HCEC 1CT (cell line): ENCODE data around the gene DST.
"Not testable (repeated sequence)": the region's sequence is repeated elsewhere in the genome, so short reads cannot be mapped to it uniquely, and the experiment has no call there.

Experiments
- DNase-seq: peaks from one replicate; pipeline ENCODE4 v3.0.0-alpha.2; 2017

Gene DST

GRCh38 chr6:56661338-56661737 is 18.6 kb upstream of the DST start:
- not testable (repeated sequence) for DNase-seq

DNA sequence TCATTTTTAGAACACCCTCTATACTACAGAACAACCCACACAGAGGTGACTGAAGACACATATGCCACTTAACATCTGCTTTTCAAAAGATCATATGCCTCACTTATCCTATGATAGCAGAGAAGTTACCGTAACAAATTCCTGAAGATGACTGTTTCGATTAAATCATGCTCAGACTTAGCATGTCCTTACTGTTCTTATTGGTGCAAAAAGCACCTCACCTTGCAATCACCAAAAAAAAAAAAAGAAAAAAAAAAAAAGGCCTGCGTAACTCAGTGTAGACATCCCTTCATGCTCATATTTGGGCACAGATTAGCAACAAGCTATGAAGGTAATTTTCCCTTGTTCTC is 17.7 kb upstream of the DST start:
- DNase-seq: no peak

GRCh38 chr6:56659721-56660380 is 17.2 kb upstream of the DST start:
- DNase-seq: no peak

GRCh38 chr6:56658326-56658725 is 15.6 kb upstream of the DST start:
- no peak for DNase-seq

- no peak for DNase-seq
Observed at GRCh38 chr6:56657354-56657753, 14.7 kb upstream of the DST start.

GRCh38 chr6:56656466-56656865 is 13.8 kb upstream of the DST start:
- no peak for DNase-seq

DNA sequence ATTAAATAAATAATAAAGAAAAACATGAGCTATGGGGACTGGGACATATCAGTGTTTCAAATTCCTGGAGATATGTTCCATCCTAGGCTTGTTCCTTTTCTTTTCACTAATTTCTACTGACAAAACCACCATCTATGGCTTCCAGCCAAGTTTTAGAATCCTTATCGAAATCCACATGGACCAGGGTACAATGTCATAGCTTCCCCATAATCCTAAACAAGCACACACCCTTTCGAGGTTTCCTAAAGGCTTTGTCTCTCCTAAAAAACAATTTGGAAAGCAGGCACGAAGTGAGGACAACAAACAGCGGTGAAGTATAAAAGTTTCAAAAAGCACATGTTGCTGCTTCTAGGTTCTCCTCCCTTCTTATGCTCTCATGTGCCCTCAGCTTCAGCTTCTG is 13.3 kb upstream of the DST start:
- DNase-seq: no peak

- no peak for DNase-seq
Observed at GRCh38 chr6:56655249-56655648, 12.6 kb upstream of the DST start.

DNA sequence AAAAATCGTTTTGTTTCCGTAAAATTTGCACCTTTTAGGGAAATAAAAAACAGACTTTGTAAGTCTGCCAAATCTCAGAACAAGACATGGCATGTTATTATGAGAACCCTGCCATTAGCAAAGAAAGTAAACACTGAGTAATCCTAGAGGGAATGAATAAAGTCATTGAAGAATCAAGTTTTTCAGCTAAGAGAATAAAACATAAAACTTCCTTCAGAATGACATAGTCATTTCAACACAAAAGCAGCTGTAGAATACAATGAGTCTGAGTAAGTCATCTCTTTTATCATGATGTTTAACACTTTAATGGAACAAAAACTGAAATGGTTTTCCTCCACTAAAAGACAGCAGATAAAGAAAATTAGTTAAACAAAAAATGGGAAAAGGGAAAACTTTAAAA is 10.3 kb upstream of the DST start:
- DNase-seq: peak; percentile 77

DNA sequence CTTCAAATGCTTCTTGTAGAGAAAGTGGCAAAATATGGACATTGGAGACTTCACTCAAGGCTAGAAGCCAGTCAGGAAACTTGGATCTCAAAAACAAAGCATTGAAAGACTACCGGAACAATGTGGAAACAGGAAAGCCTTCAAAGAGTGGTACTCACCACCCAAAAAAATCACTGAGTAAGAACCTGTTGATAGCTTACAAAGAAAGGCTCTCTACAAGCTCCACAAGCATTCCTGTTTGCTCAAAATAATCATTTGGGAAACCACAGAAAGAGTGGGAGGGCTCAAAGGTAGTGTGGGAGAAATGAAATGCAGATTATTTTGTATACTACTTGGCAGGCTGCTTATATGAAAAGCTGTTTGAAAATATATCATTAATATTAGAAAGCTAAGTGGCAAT is 9.5 kb upstream of the DST start:
- DNase-seq: no peak

DNA sequence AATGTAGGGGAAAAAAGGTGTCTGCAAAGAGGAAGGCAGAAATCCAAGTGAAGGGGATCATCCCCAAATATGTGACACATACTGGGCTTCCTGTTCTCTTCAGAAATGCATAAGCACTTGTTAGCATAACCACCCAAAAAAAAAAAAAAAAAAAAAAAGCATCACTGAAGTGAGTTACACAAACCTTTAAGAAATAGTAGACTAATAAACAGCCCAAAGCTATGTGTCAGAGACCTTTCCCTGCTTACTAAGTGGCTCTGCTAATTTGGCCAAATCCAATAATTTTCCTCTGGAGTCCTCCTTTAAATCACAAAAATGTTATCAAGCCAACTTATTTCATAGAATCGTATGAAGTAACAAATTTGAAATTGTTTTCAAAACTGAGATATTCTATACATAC is 7.5 kb upstream of the DST start:
- DNase-seq: peak; percentile 46

DNA sequence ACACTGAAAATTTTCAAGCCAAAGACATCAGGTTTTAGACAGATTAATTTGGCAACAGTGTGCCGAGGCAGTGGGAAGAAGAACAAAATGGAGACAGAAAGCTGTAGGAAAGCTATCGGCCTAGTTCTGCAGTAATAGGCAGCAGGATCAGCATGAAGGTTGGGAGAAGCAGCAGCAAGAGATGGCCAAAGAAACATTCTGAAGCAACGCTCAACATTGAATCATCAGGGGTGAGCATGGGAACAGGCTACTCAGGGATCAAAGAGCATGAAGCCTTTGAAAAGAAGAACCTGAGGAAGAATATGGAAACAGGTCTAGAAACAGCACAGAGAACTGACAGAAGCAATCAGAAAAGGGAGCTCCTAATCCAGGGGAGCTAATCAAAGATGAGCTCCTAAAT is 7.1 kb upstream of the DST start:
- peak; percentile 74 for DNase-seq

- peak; percentile 56 for DNase-seq
Observed at GRCh38 chr6:56649053-56649769, 6.5 kb upstream of the DST start.

DNA sequence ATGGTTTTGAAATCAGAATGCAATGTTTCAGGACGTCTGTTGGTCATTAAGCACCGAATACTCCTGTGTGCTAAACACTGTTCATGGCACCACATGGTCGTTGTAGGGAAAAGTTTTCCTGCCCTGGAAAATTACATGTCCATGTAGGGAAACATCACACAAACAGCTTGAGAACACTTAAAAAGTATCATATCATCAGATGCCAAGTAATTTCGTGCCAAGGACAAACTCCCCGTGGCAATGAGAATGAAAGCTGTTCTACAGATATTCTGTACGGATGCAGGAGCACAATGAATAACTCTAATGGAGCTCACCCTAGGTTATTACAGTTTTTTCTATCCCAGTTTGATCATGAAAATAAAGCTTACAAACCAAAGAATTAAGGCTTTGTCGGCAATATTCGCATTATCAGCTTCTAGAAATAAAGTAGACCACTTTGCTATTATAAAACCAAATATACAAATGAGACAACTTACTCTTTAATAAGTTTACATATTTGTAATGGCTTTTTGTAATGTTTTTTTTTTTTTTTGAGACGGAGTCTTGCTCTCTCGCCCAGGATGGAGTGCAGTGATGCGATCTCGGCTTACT is 4.6 kb upstream of the DST start:
- no peak for DNase-seq

DNA sequence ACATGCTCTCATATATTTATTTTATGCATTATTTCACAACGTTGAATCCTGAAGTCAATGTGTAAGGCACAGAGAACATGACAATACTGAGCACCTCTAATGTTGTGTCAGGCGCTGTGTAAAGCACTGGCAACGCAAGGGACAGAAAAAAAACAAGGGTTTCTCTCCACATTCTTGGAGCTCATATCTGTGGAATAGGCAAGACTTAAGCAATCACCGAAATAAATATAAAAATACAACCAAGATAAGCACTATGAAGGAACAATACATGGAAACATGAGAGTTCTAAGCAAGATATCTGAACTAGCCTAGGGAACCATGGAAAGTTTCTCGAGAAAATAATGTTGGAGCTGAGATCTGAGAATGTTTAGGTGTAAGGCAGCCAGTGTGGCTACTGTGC is 1.7 kb upstream of the DST start:
- DNase-seq: no peak

GRCh38 chr6:56643379-56644089 is 845 bp upstream of the DST start:
- DNase-seq: peak; percentile 11

DNA sequence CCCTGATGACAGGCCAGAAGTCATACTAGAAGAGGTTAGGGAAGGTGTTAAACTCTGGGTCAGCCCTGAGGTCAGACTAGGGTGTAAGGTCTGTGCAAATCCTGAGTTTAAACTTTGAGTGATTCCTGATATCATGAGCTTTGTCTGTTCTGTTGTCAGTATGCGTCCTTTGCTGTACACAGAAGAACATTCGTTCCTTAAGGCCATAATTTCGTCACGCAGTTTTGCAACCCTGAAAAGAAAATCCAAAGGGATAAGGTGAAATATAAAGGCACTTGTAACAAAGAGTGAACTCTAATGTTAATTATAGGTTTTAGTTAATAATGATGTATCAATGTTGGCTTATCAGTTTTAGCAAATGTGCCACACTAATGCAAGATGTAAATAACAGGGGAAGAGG is 2.3 kb downstream of the DST start:
- DNase-seq: no peak

DNA sequence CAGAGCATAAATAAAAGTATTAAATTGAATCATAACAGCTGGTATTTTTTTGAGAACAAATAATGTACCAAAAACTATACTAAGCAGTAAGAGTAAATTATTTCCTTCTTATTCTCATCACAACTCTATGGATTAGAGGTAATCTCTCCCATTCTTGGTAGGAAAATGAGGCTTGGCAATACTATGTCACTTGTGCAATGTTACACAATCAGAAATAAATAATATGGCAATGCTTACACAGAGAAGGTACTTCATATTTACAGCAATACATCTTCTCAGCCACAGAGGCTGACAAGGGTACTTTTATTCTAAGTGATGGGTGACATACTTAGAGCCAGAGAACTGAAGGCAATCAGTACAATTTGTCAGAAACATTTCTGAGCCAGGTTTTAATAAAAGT is 3.9 kb downstream of the DST start:
- no peak for DNase-seq

DNA sequence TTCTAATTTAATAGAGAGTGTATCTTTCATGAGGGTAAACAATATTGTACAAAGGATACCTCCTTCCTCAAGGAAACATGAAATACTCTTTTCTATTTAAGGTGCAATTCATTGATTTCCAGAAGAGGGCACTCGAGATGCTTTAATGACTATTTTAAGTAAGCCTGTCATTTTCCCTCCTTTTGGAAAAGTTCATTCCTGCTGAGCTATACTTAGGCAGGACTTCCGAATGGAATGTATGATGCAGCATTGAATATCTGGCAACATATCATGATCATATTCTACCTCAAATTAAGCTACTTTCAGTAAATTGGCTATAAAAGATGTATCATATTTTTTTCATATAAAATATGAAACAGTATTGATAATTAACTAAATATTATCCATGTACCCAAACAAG is 5.0 kb downstream of the DST start:
- DNase-seq: peak; percentile 82

DNA sequence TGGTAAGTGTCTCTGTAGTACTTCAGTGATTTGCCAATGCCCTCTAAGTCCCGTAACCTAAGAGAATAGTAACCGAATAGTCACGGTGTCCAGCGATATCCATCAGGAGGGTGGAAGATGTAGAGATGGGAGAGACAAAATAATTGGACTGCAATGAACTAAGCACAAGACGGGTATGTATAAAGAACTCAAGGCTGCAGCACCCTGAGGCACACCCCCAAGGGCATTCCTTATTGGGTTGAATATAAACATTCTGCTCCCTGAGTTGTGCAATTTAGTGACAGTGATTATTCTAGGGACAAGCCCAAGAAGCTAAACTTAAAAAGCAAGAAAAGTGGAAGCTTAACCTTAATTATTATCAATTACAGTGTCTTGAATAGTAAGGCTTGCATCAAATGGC is 14.6 kb downstream of the DST start:
- no peak for DNase-seq

DNA sequence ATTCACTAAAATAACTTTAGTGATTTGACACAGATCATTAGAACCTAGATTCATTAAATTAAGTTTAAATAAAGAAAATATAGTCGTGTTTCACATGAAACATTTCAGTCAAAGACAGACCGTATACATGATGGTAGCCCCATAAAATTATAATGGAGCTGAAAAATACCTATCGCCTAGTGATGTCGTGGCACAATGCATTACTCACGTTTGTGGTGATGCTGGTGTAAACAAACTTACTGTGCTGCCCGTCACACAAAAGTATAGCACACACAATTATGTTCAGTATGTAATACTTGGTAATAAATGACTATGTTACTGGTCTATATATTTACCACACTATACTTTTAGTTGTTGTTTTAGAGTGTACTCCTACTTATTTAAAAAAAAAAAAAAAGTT is 17.3 kb downstream of the DST start:
- DNase-seq: peak; percentile 46

GRCh38 chr6:56624728-56625069 is 18.0 kb downstream of the DST start:
- no peak for DNase-seq

GRCh38 chr6:56624046-56624727 is 18.5 kb downstream of the DST start:
- no peak for DNase-seq
